ENCODE results near the gene CCDC146.

DNA sequence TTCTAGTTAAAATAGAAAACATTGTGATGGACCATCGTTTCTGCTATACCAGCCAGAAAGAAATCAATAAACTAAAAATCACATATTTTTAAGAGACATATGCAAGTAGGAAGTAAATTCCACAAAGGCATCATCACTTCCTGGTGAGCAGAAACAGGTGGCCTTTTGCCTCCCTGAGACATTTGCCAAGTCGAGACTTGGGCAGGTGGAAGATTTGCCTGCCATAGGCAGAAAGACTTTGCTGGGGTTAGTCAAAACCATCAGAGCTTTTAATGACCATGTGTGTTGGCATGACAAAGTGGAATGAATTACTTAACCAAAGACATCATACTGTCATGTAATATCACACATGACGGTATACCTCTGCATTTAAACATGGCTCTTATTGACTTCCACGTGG is 143.3 kb downstream of the CCDC146 start:
- TF ChIP-seq, protein P1, sequence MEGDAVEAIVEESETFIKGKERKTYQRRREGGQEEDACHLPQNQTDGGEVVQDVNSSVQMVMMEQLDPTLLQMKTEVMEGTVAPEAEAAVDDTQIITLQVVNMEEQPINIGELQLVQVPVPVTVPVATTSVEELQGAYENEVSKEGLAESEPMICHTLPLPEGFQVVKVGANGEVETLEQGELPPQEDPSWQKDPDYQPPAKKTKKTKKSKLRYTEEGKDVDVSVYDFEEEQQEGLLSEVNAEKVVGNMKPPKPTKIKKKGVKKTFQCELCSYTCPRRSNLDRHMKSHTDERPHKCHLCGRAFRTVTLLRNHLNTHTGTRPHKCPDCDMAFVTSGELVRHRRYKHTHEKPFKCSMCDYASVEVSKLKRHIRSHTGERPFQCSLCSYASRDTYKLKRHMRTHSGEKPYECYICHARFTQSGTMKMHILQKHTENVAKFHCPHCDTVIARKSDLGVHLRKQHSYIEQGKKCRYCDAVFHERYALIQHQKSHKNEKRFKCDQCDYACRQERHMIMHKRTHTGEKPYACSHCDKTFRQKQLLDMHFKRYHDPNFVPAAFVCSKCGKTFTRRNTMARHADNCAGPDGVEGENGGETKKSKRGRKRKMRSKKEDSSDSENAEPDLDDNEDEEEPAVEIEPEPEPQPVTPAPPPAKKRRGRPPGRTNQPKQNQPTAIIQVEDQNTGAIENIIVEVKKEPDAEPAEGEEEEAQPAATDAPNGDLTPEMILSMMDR (CRISPR knock-in tag; IDR thresholded peaks at IDR 0.05): no peak
- TF ChIP-seq EZH2 (conservative IDR thresholded peaks at IDR 0.05; ENCODE audit: low read depth, low read length) (no peak), FOXK2 (IDR thresholded peaks at IDR 0.05) (no peak)
- TF ChIP-seq, protein P2, sequence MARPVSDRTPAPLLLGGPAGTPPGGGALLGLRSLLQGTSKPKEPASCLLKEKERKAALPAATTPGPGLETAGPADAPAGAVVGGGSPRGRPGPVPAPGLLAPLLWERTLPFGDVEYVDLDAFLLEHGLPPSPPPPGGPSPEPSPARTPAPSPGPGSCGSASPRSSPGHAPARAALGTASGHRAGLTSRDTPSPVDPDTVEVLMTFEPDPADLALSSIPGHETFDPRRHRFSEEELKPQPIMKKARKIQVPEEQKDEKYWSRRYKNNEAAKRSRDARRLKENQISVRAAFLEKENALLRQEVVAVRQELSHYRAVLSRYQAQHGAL (CRISPR knock-in tag; IDR thresholded peaks at IDR 0.05; ENCODE audit: not compliant biosample characterization): no peak
